C4-2B (cell line): ENCODE measurements around the gene C15orf39.
"Not testable (repeated sequence)": the region's sequence is repeated elsewhere in the genome, so short reads cannot be mapped to it uniquely, and the experiment has no call there.

Experiments used
- CTCF ChIP-seq: fragments of 450-650 bp; conservative IDR thresholded peaks from 2 replicates; pipeline ENCODE4 v1.5.1; 2017; ENCODE audit warnings: mild to moderate bottlenecking
- ZFX ChIP-seq: fragments of 450-650 bp; IDR thresholded peaks from 2 replicates; pipeline ENCODE4 v1.6.1; 2017

DNA sequence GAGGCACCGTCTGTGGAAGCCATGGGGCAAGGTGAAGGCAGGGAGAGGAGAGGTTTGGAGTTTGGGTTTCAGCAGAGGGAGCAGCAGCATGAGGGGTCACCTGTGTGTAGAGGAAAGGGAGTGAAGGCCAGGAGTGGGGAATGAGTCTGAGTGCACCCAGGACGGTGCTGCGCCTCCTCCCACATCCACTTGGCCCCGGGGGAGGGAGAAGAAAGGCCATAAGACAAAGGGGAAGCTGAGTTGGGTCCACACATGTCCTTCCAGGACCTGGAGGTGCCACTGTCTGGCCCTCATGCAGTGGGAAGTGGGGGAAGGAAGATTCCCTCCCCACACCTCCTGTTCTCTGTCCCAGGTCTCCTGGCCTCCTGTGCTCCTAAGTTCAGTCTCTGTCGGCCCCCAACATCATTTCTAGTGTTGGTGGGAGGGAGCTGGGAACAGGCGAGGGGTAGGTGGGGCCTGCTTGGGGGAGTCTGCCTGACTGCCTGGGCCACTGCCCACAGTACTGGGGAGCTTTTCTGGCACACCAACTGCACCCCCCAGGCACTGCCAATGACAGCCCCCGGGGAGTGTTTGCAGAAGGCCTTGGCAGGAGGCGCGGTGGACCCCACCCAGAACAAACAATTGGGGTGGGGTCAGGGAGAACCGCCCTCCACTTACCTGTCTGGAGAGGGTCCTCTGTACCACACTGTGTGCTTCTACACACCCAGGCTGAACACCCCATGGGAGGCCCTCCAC, 23.6 kb downstream of the C15orf39 start:
- TF ChIP-seq CTCF, ZFX: not testable (repeated sequence)
